Measurements from ENCODE around the gene FLNB.

GRCh38 chr3:58001086-58001467, 7.1 kb upstream of the FLNB start:
- TF ChIP-seq, protein P1, sequence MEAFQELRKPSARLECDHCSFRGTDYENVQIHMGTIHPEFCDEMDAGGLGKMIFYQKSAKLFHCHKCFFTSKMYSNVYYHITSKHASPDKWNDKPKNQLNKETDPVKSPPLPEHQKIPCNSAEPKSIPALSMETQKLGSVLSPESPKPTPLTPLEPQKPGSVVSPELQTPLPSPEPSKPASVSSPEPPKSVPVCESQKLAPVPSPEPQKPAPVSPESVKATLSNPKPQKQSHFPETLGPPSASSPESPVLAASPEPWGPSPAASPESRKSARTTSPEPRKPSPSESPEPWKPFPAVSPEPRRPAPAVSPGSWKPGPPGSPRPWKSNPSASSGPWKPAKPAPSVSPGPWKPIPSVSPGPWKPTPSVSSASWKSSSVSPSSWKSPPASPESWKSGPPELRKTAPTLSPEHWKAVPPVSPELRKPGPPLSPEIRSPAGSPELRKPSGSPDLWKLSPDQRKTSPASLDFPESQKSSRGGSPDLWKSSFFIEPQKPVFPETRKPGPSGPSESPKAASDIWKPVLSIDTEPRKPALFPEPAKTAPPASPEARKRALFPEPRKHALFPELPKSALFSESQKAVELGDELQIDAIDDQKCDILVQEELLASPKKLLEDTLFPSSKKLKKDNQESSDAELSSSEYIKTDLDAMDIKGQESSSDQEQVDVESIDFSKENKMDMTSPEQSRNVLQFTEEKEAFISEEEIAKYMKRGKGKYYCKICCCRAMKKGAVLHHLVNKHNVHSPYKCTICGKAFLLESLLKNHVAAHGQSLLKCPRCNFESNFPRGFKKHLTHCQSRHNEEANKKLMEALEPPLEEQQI (IDR thresholded peaks at IDR 0.05), result no peak
- TF ChIP-seq ZNF384 (IDR thresholded peaks at IDR 0.05; ENCODE audit: low read depth, low read length) (no peak), ZBTB17 (CRISPR knock-in tag; IDR thresholded peaks at IDR 0.05) (no peak), CEBPB (tag; IDR thresholded peaks at IDR 0.05) (no peak), CREM (IDR thresholded peaks at IDR 0.05; ENCODE audit: low read depth) (no peak), MBD1 (CRISPR knock-in tag; IDR thresholded peaks at IDR 0.05) (no peak), EP300 (IDR thresholded peaks at IDR 0.05; ENCODE audit: low read length) (no peak), TBP (optimal IDR thresholded peaks at IDR 0.05; ENCODE audit: low read depth, low read length) (no peak), POLR2AphosphoS5 (IDR thresholded peaks at IDR 0.05; ENCODE audit: control insufficient read depth, insufficient read depth, low read depth, low read length) (no peak), ATF2 (CRISPR knock-in tag; IDR thresholded peaks at IDR 0.05) (no peak)
- TF ChIP-seq, protein P2, sequence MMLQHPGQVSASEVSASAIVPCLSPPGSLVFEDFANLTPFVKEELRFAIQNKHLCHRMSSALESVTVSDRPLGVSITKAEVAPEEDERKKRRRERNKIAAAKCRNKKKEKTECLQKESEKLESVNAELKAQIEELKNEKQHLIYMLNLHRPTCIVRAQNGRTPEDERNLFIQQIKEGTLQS (IDR thresholded peaks at IDR 0.05), result no peak
- TF ChIP-seq, protein P2 (CRISPR knock-in tag; conservative IDR thresholded peaks at IDR 0.05), result no peak

All from K562 (cell line).